ENCODE data around the gene CEP131.

CEP131 gene

DNA sequence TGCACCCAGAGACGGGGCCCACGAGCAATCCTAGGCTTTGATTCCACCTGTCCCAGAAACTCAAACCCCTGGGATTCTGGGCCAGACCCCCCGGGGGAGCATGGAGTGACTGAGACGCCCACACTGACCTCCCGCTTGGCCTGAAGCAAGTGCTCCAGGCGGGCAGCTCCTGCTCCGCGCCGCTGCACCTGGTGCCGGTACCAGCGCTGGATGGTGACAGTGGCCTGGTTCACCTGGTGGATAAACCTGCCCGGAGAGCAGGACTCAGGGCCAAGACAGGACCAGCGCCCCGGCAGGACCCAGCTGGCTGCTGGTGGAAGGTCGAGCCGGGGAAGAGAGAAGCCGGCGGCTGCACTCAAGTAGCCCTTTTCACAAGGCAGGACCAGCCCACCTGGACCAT lies 22.6 kb downstream of the CEP131 start:
- TF ChIP-seq TAF1 (IDR thresholded peaks at IDR 0.05; ENCODE audit: borderline replicate concordance, insufficient read depth, low read length) (no peak), SIN3A (IDR thresholded peaks at IDR 0.05; ENCODE audit: borderline replicate concordance, insufficient read depth, low read length) (no peak), POLR2AphosphoS5 (IDR thresholded peaks at IDR 0.05; ENCODE audit: low read depth, low read length) (no peak), FOXP2 (optimal IDR thresholded peaks at IDR 0.05; ENCODE audit: borderline replicate concordance, extremely low read depth, extremely low read length, insufficient read depth) (no peak)
- TF ChIP-seq, protein P1, sequence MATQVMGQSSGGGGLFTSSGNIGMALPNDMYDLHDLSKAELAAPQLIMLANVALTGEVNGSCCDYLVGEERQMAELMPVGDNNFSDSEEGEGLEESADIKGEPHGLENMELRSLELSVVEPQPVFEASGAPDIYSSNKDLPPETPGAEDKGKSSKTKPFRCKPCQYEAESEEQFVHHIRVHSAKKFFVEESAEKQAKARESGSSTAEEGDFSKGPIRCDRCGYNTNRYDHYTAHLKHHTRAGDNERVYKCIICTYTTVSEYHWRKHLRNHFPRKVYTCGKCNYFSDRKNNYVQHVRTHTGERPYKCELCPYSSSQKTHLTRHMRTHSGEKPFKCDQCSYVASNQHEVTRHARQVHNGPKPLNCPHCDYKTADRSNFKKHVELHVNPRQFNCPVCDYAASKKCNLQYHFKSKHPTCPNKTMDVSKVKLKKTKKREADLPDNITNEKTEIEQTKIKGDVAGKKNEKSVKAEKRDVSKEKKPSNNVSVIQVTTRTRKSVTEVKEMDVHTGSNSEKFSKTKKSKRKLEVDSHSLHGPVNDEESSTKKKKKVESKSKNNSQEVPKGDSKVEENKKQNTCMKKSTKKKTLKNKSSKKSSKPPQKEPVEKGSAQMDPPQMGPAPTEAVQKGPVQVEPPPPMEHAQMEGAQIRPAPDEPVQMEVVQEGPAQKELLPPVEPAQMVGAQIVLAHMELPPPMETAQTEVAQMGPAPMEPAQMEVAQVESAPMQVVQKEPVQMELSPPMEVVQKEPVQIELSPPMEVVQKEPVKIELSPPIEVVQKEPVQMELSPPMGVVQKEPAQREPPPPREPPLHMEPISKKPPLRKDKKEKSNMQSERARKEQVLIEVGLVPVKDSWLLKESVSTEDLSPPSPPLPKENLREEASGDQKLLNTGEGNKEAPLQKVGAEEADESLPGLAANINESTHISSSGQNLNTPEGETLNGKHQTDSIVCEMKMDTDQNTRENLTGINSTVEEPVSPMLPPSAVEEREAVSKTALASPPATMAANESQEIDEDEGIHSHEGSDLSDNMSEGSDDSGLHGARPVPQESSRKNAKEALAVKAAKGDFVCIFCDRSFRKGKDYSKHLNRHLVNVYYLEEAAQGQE (IDR thresholded peaks at IDR 0.05; ENCODE audit: insufficient read depth in 1 of 2, low read depth in 2 of 2, low read length in 2 of 2): no peak

DNA sequence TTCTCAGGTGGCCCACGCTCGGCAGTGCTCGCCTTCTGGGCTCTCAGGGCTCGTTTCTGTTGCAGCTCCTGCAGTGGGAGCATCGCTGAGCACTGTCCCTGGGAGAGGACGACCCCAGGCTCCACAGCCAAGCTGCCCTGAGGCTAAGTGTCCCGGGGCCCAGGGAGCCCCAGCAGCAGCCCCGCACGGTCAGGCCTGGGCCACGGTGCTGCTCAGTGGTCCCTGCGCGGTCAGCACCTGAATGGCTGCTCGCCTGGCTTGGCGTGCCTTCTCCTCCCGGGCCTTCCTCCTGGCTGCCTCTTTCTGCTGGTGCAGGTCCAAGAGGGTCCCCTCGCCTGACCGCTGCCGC lies 23.3 kb downstream of the CEP131 start:
- no peak for TF ChIP-seq POLR2AphosphoS5 (IDR thresholded peaks at IDR 0.05; ENCODE audit: low read depth, low read length)
- TF ChIP-seq, protein P1 (IDR thresholded peaks at IDR 0.05; ENCODE audit: insufficient read depth in 1 of 2, low read depth in 2 of 2, low read length in 2 of 2): no peak
- TF ChIP-seq SIN3A (IDR thresholded peaks at IDR 0.05; ENCODE audit: borderline replicate concordance, insufficient read depth, low read length): no peak
- TF ChIP-seq TAF1 (IDR thresholded peaks at IDR 0.05; ENCODE audit: borderline replicate concordance, insufficient read depth, low read length): no peak
- TF ChIP-seq FOXP2 (optimal IDR thresholded peaks at IDR 0.05; ENCODE audit: borderline replicate concordance, extremely low read depth, extremely low read length, insufficient read depth): no peak

DNA sequence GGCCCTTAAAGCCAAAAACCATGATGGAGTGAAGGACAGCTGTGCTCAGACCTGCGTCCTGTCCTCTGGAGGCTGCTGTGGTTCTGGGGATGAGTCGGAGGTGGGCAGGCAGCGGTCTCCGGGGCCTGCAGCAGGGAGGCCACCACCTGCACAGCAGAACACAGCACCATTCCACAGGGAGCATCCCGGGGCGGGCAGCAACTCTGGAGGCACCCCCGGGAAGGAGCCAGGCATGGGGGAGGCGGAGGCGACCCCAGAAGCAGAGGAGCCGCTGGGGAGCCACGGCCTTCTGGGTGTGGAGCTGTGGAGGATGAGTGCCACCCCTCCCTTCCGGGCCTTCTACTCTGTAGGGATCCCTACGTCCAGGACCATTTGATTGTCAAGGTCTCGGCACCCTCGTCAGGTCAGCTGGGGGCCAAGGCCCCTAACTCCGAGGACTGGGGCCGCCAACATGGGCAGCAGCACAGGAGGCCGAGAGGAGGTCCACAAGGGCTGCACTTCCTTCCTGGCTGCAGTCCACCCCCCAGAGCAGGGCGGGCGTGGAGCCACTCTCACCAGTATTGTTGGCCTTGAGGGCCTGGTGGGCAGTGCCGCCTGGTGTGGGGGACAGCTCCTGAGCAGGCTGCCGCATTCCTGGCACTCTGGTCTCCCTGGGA lies 23.8 kb downstream of the CEP131 start:
- TF ChIP-seq, protein P1 (IDR thresholded peaks at IDR 0.05; ENCODE audit: insufficient read depth in 1 of 2, low read depth in 2 of 2, low read length in 2 of 2): no peak
- TF ChIP-seq SIN3A (IDR thresholded peaks at IDR 0.05; ENCODE audit: borderline replicate concordance, insufficient read depth, low read length): no peak
- TF ChIP-seq POLR2AphosphoS5 (IDR thresholded peaks at IDR 0.05; ENCODE audit: low read depth, low read length): no peak
- TF ChIP-seq FOXP2 (optimal IDR thresholded peaks at IDR 0.05; ENCODE audit: borderline replicate concordance, extremely low read depth, extremely low read length, insufficient read depth): no peak
- TF ChIP-seq TAF1 (IDR thresholded peaks at IDR 0.05; ENCODE audit: borderline replicate concordance, insufficient read depth, low read length): no peak

DNA sequence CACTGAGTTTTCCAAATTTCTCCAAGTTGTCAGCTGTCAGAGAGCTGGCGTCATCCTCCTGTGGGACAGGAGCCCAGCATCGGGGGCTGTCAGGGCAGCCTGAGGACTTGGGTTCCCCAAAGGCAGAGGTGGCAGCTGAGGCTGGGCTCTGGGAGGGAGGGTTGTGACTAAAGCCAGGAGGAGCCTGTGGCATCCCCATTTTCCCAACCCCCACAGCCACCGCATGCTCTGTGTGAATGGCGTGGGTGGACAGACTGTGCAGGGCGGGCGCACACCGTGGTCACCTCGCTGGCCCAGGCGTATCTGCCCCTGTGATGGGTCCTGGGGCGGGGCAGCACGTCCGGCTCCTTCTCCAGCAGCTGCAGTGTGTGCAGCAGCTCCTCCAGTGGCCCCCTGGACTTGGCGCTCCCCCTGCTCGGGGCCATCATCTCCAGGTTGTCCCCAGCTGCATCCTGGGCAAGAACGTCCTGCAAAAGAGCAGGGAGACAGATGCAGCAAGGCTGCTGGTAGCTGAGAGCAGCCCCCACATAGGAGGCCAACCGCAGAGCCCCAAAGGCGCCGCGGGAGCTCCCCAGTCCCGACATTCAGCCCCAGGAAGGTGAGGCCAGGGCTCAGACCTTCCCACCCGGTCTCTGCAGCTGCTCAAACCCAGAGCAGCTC lies 24.8 kb downstream of the CEP131 start:
- TF ChIP-seq, protein P1 (IDR thresholded peaks at IDR 0.05; ENCODE audit: insufficient read depth in 1 of 2, low read depth in 2 of 2, low read length in 2 of 2): no peak
- TF ChIP-seq POLR2AphosphoS5 (IDR thresholded peaks at IDR 0.05; ENCODE audit: low read depth, low read length) (no peak), FOXP2 (optimal IDR thresholded peaks at IDR 0.05; ENCODE audit: borderline replicate concordance, extremely low read depth, extremely low read length, insufficient read depth) (no peak), TAF1 (IDR thresholded peaks at IDR 0.05; ENCODE audit: borderline replicate concordance, insufficient read depth, low read length) (no peak), SIN3A (IDR thresholded peaks at IDR 0.05; ENCODE audit: borderline replicate concordance, insufficient read depth, low read length) (no peak)

Data from PFSK-1 (cell line).